ENCODE data around the gene ATP11C. TPM values are rescaled to one million over a fixed set of nuclear protein-coding genes. Genes with fewer than 3 reads are reported as not detected.

Gene ATP11C
- polyA plus RNA-seq, 1 donor (not counting 4 experiments of a cell fraction or from before 2014, with no cell fraction given): 14.0 TPM

- dilution Hi-C loops (cut with MboI; ENCODE audit: extremely low pct_ligation_motif_present, low sequenced_read_pairs): no loop called here
- no peak for DNase-seq (ENCODE audit: low read depth, low spot score)
These were observed 27.8 kb downstream of the ATP11C start for GRCh38 chrX:139905051-139905450.

GRCh38 chrX:139903210-139903609, 29.6 kb downstream of the ATP11C start:
- H3K9ac ChIP-seq (ENCODE audit: control insufficient read depth, extremely low read depth, insufficient read depth, low read length): no peak overlapping the region
- dilution Hi-C loops (cut with MboI; ENCODE audit: extremely low pct_ligation_motif_present, low sequenced_read_pairs): no loop called here
- FAIRE-seq (no peak), DNase-seq (ENCODE audit: low read depth, low spot score) (no peak)
- no peak overlapping the region for H3K27ac ChIP-seq (ENCODE audit: control insufficient read depth, insufficient read depth, low read length)
- H3K79me2 ChIP-seq (ENCODE audit: control insufficient read depth, insufficient read depth, low read length): no peaks in the 10 kb centered on the region
- H3K4me2 ChIP-seq (ENCODE audit: control insufficient read depth, extremely low read depth, insufficient read depth, low read depth, low read length): no peak overlapping the region
- H3K4me3 ChIP-seq (ENCODE audit: control insufficient read depth in 2 of 3, extremely low read depth in 1 of 3, insufficient read depth in 2 of 3, low read depth in 1 of 3, low read length in 3 of 3): no peak overlapping the region
- no peaks in the 10 kb centered on the region for H3K27me3 ChIP-seq (ENCODE audit: control insufficient read depth, extremely low read depth, insufficient read depth, low read length)
- no peaks in the 10 kb centered on the region for H3K36me3 ChIP-seq (ENCODE audit: control insufficient read depth in 2 of 2, extremely low read depth in 1 of 2, insufficient read depth in 2 of 2, low read length in 2 of 2)
- H2AFZ ChIP-seq (ENCODE audit: control insufficient read depth, low read length): no peak overlapping the region
- TF ChIP-seq EZH2 (IDR thresholded peaks at IDR 0.05; ENCODE audit: low read length) (no peak), CTCF (optimal IDR thresholded peaks at IDR 0.05 in 1 of 3, IDR thresholded peaks at IDR 0.05 in 1 of 3, conservative IDR thresholded peaks at IDR 0.05 in 1 of 3; ENCODE audit: extremely low read depth in 1 of 3, insufficient read depth in 2 of 3, low read length in 3 of 3) (no peak)
- no peaks in the 10 kb centered on the region for H4K20me1 ChIP-seq (ENCODE audit: control insufficient read depth, extremely low read depth, insufficient read depth, low read length)
- H3K9me1 ChIP-seq (ENCODE audit: control insufficient read depth, extremely low read depth, insufficient read depth, low read length): no peaks in the 10 kb centered on the region
- no peaks in the 10 kb centered on the region for H3K4me1 ChIP-seq (ENCODE audit: control insufficient read depth, extremely low read depth, insufficient read depth, low read length)
- H3K9me3 ChIP-seq (ENCODE audit: control insufficient read depth, low read depth, low read length): no peaks in the 10 kb centered on the region

More at GRCh38 chrX:139905051-139905450, 27.8 kb downstream of the ATP11C start:
- Histone ChIP-seq H3K9ac (ENCODE audit: control insufficient read depth, extremely low read depth, insufficient read depth, low read length) (no peak overlapping the region), H3K4me1 (ENCODE audit: control insufficient read depth, extremely low read depth, insufficient read depth, low read length) (no peaks in the 10 kb centered on the region), H3K9me3 (ENCODE audit: control insufficient read depth, low read depth, low read length) (no peaks in the 10 kb centered on the region), H4K20me1 (ENCODE audit: control insufficient read depth, extremely low read depth, insufficient read depth, low read length) (no peaks in the 10 kb centered on the region), H3K4me3 (ENCODE audit: control insufficient read depth in 2 of 3, extremely low read depth in 1 of 3, insufficient read depth in 2 of 3, low read depth in 1 of 3, low read length in 3 of 3) (no peak overlapping the region), H3K9me1 (ENCODE audit: control insufficient read depth, extremely low read depth, insufficient read depth, low read length) (no peaks in the 10 kb centered on the region), H3K4me2 (ENCODE audit: control insufficient read depth, extremely low read depth, insufficient read depth, low read depth, low read length) (no peak overlapping the region), H3K36me3 (ENCODE audit: control insufficient read depth in 2 of 2, extremely low read depth in 1 of 2, insufficient read depth in 2 of 2, low read length in 2 of 2) (no peaks in the 10 kb centered on the region), H2AFZ (ENCODE audit: control insufficient read depth, low read length) (no peak overlapping the region), H3K27ac (ENCODE audit: control insufficient read depth, insufficient read depth, low read length) (no peak overlapping the region), H3K79me2 (ENCODE audit: control insufficient read depth, insufficient read depth, low read length) (no peaks in the 10 kb centered on the region), H3K27me3 (ENCODE audit: control insufficient read depth, extremely low read depth, insufficient read depth, low read length) (no peaks in the 10 kb centered on the region)
- FAIRE-seq: no peak
- TF ChIP-seq CTCF (optimal IDR thresholded peaks at IDR 0.05 in 1 of 3, IDR thresholded peaks at IDR 0.05 in 1 of 3, conservative IDR thresholded peaks at IDR 0.05 in 1 of 3; ENCODE audit: extremely low read depth in 1 of 3, insufficient read depth in 2 of 3, low read length in 3 of 3) (no peak), EZH2 (IDR thresholded peaks at IDR 0.05; ENCODE audit: low read length) (no peak)

Data from keratinocyte (primary cell).